OCI-LY1 (cell line): ENCODE data around the gene TRIM34.

Experiments used
- H2AFZ ChIP-seq: fragments of 200-600 bp; sonication (generic), shearing (Covaris generic); 2 replicates; pipeline ENCODE4 v1.6.0; 2014; ENCODE audit warnings: antibody characterized with exemption, mild to moderate bottlenecking, low read length
- H3F3A ChIP-seq: fragments of 200-600 bp; sonication (generic), shearing (Covaris generic); 2 replicates; pipeline ENCODE4 v1.6.0; 2014; ENCODE audit warnings: mild to moderate bottlenecking, antibody characterized with exemption, low read length, moderate library complexity; ENCODE audit not compliant: insufficient read depth
- H3K27ac ChIP-seq: fragments of 200-600 bp; sonication (generic); 2 replicates; pipeline ENCODE4 v1.5.1; 2014; ENCODE audit warnings: low read length, mixed run types, mild to moderate bottlenecking, low read depth; ENCODE audit not compliant: poor library complexity, severe bottlenecking
- H3K27me3 ChIP-seq: fragments of 200-600 bp; sonication (generic); 2 replicates; pipeline ENCODE4 v1.6.0; 2014; ENCODE audit warnings: antibody characterized with exemption, mild to moderate bottlenecking, low read length, moderate library complexity; ENCODE audit not compliant: insufficient read depth
- H3K36me3 ChIP-seq: fragments of 200-600 bp; sonication (generic); 2 replicates; pipeline ENCODE4 v1.6.1; 2014; ENCODE audit warnings: mild to moderate bottlenecking, antibody characterized with exemption, low read length, moderate library complexity, mixed read lengths; ENCODE audit not compliant: insufficient read depth
- H3K4me1 ChIP-seq: fragments of 200-600 bp; sonication (generic); 2 replicates; pipeline ENCODE4 v1.5.1; 2014; ENCODE audit warnings: mild to moderate bottlenecking, low read length, moderate library complexity; ENCODE audit not compliant: insufficient read depth, severe bottlenecking
- H3K4me2 ChIP-seq: fragments of 200-600 bp; sonication (generic), shearing (Covaris generic); 2 replicates; pipeline ENCODE4 v1.6.1; 2014; ENCODE audit warnings: low read length
- H3K4me3 ChIP-seq: fragments of 200-600 bp; sonication (generic); 2 replicates; pipeline ENCODE4 v1.5.1; 2014; ENCODE audit warnings: low read length, low read depth, mild to moderate bottlenecking, mixed read lengths; ENCODE audit not compliant: poor library complexity, severe bottlenecking
- H3K79me2 ChIP-seq: fragments of 200-600 bp; shearing (Covaris generic); 2 replicates; pipeline ENCODE4 v1.6.1; 2016; ENCODE audit warnings: mixed run types, low read length, mixed read lengths; ENCODE audit not compliant: insufficient read depth
- H3K9ac ChIP-seq: fragments of 200-600 bp; sonication (generic), shearing (Covaris generic); 2 replicates; pipeline ENCODE4 v1.6.1; 2014; ENCODE audit warnings: mild to moderate bottlenecking, low read length, mixed read lengths
- H3K9me2 ChIP-seq: fragments of 200-600 bp; sonication (generic), shearing (Covaris generic); 2 replicates; pipeline ENCODE4 v1.6.1; 2014; ENCODE audit warnings: low read depth, mild to moderate bottlenecking, low read length, mixed read lengths
- H3K9me3 ChIP-seq: fragments of 200-600 bp; shearing (Covaris generic); 2 replicates; pipeline ENCODE4 v1.6.1; 2014; ENCODE audit warnings: low read length, mixed read lengths
- H4K20me1 ChIP-seq: fragments of 200-600 bp; sonication (generic), shearing (Covaris generic); 2 replicates; pipeline ENCODE4 v1.6.0; 2016; ENCODE audit warnings: mild to moderate bottlenecking, low read length; ENCODE audit not compliant: insufficient read depth
- EZH2 ChIP-seq: fragments of 200-600 bp; sonication (generic), shearing (Covaris generic); IDR thresholded peaks from 2 replicates; pipeline ENCODE4 v1.8.0; 2017; ENCODE audit warnings: borderline replicate concordance, mixed run types, mild to moderate bottlenecking, antibody characterized with exemption, low read length, moderate library complexity, mixed read lengths
- TF ChIP-seq, protein P1 (sequence below): fragments of 200-600 bp; sonication (generic), shearing (Covaris generic); IDR thresholded peaks from 2 replicates; pipeline ENCODE4 v1.5.1; 2017; ENCODE audit warnings: mild to moderate bottlenecking, antibody characterized with exemption, low read length, moderate library complexity, mixed read lengths

Gene TRIM34

DNA sequence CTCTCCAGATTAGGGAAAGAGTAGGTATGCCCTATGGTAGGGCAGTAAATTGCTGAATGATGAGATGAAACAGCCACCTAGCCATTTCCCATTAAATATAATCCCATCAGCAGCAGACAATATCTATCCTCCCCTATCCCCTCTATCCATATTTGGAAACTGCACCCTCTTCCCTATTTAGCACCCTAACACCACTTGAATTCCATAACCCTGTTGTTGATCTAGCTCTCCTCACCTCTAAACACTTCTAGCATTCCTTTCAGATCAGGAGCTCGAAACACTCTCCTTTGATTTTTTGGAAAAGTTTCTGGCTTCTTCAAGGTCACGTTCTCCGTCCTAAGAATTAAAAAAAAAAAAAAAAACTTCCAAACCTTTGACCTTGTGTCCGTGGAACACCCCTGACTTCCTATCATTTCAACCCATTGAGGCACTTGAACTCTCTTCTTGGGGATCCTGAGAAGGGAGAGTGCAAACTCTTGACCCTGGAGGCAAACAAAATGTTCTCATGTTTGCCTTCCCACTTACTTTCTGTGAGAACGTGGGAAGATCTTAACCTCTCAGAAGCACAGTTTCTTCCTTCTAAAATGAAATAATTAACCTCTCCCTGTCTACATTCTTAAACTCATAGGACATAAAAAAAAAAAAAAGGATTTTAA lies 41.1 kb downstream of the TRIM34 start:
- Histone ChIP-seq H3F3A (no peaks in the 10 kb centered on the region), H3K9me3 (no peaks in the 10 kb centered on the region), H3K36me3 (no peaks in the 10 kb centered on the region), H3K4me2 (no peak overlapping the region), H3K27ac (no peak overlapping the region), H3K9ac (no peak overlapping the region), H4K20me1 (no peaks in the 10 kb centered on the region), H3K9me2 (no peaks in the 10 kb centered on the region), H3K79me2 (no peaks in the 10 kb centered on the region), H2AFZ (no peak overlapping the region), H3K27me3 (no peaks in the 10 kb centered on the region), H3K4me3 (no peak overlapping the region), H3K4me1 (no peaks in the 10 kb centered on the region)
- TF ChIP-seq EZH2 = no peak
- TF ChIP-seq, protein P1, sequence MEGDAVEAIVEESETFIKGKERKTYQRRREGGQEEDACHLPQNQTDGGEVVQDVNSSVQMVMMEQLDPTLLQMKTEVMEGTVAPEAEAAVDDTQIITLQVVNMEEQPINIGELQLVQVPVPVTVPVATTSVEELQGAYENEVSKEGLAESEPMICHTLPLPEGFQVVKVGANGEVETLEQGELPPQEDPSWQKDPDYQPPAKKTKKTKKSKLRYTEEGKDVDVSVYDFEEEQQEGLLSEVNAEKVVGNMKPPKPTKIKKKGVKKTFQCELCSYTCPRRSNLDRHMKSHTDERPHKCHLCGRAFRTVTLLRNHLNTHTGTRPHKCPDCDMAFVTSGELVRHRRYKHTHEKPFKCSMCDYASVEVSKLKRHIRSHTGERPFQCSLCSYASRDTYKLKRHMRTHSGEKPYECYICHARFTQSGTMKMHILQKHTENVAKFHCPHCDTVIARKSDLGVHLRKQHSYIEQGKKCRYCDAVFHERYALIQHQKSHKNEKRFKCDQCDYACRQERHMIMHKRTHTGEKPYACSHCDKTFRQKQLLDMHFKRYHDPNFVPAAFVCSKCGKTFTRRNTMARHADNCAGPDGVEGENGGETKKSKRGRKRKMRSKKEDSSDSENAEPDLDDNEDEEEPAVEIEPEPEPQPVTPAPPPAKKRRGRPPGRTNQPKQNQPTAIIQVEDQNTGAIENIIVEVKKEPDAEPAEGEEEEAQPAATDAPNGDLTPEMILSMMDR = no peak

DNA sequence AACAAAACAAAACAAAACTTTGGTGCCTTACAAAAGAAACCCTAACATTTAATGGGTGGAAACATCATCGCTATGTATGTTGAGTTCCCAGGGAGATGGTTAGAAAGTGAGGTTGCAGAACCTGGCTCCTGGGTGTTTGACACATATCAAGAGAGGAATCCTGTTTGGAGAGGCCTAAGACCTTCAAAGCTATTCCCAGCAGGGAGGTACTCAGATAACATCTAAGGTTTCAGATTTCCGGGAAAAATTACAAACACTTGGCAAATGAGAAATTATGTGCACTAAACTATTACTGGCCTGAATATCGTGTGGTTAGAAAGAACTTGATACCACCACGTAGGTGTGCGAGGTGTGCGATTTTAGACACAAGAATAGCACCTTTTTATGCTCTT lies 41.6 kb downstream of the TRIM34 start:
- Histone ChIP-seq H3K79me2 (no peaks in the 10 kb centered on the region), H3K4me2 (no peak overlapping the region), H3K27me3 (no peaks in the 10 kb centered on the region), H3F3A (no peaks in the 10 kb centered on the region), H3K4me3 (no peak overlapping the region), H3K9me2 (no peaks in the 10 kb centered on the region), H3K27ac (no peak overlapping the region), H3K4me1 (no peaks in the 10 kb centered on the region), H4K20me1 (no peaks in the 10 kb centered on the region), H3K36me3 (no peaks in the 10 kb centered on the region), H3K9me3 (no peaks in the 10 kb centered on the region), H3K9ac (no peak overlapping the region), H2AFZ (no peak overlapping the region)
- TF ChIP-seq EZH2 = no peak
- TF ChIP-seq, protein P1 = no peak

DNA sequence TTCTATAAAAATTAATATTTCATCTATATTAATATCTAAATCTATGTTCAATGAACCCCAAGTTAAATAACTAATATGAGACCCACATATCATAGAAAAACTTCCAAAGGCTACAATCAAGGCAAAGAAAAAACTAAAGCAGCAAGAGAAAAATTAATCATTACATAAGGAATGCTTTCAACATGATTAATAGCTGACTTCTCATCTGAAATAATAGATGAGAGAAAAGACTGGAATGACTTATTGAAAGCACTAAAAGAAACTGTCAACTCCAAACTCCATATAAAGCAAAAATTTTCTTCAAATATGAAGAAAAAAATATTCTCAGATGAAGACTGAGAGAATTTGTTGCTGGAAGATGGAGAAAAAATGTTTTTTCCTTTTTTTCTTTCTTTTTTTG lies 47.0 kb downstream of the TRIM34 start:
- no peaks in the 10 kb centered on the region for H3K36me3 ChIP-seq
- H3K27ac ChIP-seq = no peak overlapping the region
- no peak overlapping the region for H2AFZ ChIP-seq
- no peak overlapping the region for H3K4me3 ChIP-seq
- H3K4me2 ChIP-seq = no peak overlapping the region
- H3K79me2 ChIP-seq = no peaks in the 10 kb centered on the region
- no peaks in the 10 kb centered on the region for H4K20me1 ChIP-seq
- no peaks in the 10 kb centered on the region for H3K4me1 ChIP-seq
- H3K9me2 ChIP-seq = no peaks in the 10 kb centered on the region
- no peaks in the 10 kb centered on the region for H3K9me3 ChIP-seq
- H3K9ac ChIP-seq = no peak overlapping the region
- no peaks in the 10 kb centered on the region for H3K27me3 ChIP-seq
- H3F3A ChIP-seq = no peaks in the 10 kb centered on the region
- no peak for TF ChIP-seq EZH2
- TF ChIP-seq, protein P1 = no peak
